Stimulated activated CD8-positive, alpha-beta memory T cell treated with anti-CD3 and anti-CD28 coated beads, Interleukin-7, amount 100 ng/mL, for 48 hours (primary cell): ENCODE results near the gene SCGB1C2.

Experiments used
- DNase-seq, 2 donors: peaks; one replicate each; pipeline ENCODE4 v3.0.0-alpha.2; 2020; ENCODE audit warnings: low read depth in 1 of 2; ENCODE audit errors: extremely low read depth in 1 of 2

SCGB1C2 gene

DNA sequence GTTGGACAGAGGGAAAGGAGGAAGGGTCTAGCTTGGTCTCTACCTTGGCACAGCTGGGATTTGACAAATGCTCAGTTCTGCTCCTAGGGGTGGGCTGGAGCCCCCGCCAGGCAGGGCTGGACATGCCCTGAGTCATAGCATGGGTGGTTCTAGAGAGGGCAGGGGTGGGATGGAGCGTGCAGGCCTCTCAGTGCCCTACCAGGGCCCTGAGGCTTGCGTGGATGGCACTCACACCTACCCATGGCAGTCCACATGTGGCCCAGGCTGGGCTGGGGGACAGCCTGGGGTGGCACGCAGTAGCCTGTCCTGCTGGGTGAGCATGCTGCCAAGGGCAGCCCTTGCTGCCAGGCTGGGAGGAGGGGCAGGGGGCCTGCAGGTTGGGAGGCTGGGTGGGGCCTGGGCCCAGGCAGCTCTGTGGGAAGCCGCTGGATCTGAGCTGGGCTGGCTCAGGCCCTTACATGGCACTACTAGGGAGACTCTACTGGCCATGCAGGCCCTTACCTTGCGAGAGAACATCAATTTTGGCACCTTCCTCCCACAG, 32.8 kb downstream of the SCGB1C2 start:
- DNase-seq: no peak

DNA sequence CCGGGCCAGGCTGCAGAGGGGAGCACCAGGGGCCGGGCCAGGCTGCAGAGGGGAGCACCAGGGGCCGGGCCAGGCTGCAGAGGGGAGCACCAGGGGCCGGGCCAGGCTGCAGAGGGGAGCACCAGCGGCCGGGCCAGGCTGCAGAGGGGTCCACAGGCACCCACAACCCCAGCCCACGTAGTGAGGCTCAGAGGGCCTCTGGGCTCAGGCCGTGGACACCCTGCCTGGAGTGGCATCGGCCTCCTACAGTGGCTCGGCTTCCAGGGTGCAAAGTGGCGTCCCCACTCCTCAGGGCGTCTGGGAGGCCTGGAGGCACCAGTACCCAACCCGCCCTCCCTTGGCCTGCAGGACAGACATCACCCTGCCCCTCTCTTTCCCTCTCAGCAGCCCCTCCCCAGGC, 34.5 kb downstream of the SCGB1C2 start:
- no peak for DNase-seq

DNA sequence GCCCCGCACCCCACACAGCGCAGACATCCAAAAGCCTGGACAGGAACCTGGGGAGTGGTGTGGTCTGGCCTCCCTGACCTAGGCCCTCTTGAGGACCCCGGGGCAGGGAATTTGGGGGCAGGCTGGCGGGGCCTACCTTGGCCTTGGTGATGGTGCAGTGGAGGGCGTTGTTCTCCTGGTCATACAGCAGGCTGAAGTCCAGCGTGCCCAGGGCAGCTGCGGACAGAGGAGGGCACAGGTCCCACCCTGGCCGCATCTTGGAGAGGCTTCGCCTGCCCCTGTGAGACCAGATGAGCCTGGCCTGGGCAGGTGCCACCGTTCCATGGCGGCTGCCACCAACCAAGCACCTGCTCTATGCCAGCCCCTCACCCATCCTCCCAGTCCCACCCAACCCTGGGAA, 35.0 kb downstream of the SCGB1C2 start:
- DNase-seq: no peak

DNA sequence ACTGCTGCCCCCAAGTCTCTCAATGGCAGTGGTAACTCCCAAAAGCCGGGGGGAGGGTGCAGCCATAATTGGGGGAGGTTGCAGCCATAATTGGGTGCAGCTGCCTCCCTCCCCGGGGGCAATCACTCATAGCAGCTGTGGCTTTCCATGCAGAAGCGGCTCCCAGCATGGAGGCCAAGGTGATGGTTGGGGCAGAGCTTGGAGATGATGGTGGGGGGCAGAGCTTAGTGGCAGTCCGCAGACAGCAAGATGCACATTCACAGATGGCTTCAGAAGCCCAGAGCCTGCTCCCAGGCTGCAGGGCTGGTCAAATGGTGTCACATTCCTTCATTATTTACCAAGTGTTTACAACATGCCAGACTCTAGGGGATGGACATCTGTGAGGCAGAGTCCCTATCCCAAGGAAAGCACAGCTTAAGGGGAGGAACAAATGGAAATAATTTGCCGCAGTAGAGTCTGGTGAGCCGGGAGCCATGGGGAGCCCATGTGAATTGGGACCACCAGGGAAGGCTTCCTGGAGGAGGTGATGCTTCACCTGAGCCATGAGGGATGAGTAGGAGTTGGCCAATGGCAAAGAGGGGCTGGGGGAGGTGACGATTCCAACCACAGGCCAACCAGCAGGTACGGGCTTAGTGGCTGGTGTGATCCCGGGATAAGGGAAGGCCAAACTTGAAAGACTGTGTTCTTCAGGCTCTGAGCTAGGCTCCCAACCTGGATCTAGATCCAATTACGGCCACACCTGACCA, 36.0 kb downstream of the SCGB1C2 start:
- no peak for DNase-seq

DNA sequence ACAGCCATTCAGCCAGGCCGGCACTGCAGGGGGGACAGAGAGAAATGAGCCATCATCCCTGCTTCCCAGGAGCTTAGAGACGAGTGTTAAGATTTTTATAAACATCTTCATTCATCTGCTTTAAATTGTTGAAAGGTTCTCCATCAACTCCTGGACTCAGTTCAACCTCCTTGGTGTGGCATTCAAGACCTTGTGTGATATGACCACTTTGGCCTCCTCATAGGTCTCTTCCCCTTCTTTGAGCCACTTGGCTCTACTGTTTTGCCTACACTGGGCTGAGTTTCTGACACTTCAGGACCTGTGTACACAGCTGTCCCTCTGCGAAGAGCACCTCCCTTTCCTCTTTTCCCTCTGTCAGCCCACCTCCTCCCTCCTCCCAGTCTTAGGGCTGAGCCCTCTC, 39.8 kb downstream of the SCGB1C2 start:
- no peak for DNase-seq

DNA sequence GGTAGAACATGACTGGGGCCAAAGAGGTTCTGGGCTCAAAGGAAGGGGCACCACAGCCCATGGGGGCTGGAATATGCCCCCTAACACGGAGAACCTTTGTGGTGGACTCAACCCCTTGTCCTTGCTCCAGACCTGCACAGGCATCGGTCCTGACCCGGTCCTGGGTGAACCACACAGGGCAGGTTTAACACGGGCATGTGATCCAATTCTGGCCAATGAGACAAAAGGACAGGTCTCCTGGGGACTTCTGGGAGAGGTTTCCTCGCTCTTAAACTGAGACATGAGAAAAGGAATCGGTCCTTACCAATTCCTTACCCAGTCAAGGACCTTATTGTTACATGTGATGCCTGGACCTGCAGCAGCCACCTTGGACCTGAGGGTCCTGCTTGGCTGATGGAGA, 40.4 kb downstream of the SCGB1C2 start:
- no peak for DNase-seq

DNA sequence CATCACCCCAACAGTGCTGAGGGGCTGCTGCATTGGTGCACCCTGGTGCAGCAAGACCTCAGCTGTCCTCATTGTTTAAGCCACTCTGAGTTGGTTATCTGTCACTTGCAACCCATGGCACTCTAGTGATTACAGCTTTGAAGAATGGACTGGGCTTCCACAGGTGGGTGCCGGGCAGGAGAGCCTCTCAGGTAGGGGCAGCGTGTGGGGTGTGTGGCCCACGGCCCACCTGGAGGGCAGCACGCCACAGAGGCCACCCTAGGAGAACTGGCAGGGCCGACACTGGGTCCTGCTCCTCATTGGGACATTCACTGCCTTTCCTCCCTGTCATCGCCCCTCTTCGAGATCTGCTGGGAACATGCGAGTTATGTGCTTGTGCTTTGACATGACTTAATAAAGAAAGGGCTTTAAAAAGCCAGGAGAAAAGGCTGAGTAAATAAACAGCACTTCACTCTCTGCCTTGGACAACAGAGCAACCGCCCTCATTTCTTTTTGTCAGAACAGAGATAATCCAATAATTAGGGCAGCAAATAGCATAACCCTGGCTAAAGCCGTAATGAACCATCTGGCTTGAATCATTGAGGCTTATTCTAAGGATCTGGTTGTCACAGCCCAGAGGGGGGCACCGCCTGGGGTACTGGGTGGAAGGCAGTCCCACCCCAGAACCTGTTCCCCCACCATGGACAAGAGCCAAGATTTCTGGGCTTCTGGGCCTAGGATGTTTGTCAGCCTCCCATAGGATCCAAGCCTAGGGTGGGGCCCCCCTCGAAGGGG, 41.1 kb downstream of the SCGB1C2 start:
- no peak for DNase-seq

DNA sequence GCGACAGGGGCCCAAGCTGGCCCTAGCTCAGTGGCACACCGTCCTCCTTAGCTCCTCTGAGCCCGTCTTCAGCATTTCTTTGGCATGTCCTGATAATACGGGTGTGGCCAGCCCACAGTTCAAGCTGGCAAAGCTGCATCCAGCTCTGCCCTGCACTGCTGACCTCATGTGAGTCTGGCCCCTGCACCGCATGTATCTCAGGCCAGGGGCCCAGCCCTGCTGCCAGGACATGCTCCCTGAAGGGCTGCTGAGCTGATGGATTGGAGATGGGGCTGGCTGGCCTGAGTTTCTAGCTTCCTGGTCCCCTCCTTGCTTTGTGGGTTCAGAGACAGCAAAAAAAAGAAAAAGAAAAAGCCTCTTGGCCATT, 41.7 kb downstream of the SCGB1C2 start:
- DNase-seq: no peak

DNA sequence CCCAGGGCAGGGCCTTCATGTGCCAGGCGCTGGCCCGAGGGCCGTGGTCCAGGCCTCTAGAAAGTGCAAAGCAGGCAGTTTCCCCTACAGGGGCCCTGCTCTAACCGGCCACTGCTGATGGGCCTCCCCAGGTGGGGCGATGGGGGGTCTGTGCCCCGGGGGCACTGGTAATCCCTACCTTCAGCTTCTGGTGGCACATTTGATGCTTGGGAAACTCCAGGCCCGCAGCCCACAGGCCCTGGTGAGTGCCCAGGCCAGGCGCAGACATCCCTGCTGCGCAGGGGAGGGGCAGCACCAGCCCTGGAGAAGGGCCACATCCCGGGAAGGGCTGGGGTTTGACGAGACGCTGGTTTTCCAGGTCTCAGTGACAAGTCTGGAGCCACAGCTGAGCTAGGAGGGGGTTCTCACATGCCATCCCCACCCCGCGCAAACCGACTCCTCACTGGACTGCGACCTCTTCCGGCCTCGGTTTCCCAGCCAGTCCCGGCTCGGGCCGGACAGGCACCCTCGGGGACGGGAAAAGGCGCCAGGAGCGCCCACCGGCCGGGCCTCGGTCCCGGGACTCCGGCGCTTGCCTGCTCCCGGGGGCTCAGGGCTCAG, 42.5 kb downstream of the SCGB1C2 start:
- DNase-seq: no peak

DNA sequence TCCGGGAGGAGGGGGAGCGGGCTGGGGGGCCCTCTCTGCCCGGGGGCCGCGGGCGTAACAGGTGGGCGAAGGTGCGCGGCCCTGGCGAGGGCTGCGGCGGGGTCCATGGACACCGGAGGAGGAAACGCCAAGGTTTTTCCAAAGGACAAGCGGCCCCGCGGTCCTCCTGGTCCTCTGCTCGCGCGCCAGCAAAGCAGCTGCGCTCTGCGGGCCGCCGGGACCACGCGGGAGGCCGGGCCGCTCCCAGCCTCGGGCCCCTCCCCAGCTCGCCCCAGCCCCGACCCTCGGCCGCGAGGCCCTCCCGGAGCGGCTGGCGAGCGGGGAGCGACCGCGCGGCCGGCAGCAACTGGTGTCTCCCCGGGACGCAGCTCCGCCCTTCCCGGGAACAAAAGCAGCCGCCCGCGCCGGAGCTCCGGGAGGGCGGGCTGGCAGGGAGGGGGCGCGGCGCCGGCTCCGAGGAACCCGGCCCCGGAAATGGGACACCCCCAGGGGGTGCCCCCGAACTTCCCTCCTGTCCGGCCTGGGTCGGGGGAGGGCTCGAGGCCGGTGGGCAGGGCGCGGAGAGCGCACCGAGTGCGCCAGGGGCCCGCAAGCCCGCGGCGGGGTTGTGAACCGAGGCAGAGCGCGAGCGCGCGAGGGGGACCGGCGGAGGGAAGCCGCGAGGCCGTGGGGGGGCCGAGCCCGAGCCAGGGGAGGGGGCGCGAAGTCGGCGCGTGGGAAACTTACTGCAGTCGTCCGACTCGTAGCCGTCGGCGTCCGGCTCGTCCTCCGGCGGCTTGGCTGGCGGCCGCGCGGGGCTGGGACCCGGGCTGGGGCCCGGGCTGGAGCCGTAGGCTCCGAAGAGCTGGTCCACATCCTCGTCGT, 43.2 kb downstream of the SCGB1C2 start:
- no peak for DNase-seq

DNA sequence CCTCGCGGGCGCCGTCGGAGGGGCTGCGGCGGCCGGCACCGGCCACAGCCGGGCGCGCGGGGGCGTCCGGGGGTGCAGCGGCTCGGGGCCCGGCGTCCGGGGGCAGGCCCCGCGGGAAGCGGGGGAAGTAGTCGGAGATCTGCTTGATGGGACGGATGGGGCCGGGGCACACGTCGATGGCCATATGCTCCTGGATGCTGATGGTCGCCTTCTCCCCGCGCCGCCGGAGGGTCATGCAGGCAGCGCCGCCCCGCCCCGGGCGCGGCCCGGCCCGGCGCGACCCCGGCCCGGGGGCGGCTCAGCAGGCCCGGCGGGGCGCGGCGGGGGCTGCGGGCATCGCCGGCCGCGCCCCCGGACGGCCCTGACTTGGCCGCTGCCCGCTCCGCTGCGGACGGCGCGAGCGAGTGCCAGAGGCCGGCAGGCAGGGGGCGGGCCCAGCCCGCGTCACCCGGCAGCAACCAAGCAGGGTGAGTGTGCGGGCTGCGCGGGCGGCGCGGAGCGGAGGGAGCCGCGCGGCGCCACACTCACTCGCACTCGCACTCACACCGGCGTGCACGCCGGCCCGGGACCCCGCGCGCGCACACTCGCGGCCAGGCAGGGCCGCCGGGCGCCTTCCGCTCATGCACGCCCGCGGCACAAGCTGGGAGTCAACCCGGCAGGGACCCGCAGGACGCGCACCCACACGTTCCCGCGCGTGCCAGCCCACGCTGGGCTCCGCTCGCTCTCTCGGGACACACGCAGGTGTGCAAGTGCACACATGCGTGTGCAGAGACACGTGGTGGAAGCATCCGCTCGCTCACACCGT, 44.1 kb downstream of the SCGB1C2 start, which contains the start of gene DOC2B:
TSS of gene DOC2B (minus strand) at position 406 of the 805 bp plus-strand sequence. CDS start at position 235, 171 bp downstream.
- DNase-seq: peak in 1 of 2 donors; percentile 5

DNA sequence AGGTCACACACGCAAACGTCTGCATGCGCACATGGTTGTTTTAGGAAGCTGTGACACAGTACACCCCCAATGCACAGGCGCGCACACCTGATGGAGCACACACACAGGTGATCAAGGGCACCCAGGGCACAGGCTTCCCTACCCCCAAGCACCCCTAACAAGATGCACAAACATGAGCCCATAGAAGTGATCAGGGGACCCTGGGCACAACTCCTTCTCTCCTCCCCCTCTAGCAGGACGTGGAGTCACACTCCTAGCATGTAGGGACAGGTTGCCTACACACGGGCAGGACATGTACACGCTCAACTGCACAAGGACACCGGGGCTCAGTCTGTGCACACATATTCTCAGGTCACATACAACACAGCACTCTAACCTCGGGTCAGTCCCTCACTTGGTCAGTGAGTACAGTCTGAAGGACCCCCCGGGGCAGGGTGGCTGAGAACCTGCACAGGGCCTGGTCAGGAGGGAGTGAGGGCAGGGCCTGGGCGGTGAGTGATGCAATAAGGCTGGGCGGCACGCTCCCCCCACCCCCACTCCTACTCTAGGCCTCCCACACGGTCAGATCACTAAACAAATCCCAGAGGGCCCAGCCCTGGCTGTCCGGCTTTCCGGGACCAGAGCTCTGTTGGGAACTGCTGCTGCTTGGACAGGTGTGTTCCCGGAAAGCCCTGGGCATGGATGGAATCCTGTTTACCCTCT, 44.8 kb downstream of the SCGB1C2 start:
- no peak for DNase-seq

DNA sequence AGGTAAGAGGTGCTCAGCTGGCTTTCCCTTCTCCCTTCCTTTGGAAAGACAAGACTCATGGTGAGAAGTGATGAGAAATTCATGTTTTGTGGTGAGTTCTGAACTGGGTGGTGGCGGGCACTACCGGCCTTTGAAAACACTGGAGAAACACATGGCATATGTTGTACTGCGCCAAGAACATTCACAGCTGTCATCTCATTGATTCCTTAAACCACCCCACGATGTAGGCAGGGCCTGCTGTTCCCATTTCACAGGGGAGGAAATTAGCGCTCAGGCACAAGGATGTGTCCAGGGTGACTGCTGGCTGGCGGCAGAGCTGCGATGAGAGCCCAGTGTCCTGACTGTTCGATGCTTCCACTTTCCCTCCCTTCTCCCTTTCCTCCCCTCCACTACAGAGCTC, 45.7 kb downstream of the SCGB1C2 start:
- DNase-seq: no peak

DNA sequence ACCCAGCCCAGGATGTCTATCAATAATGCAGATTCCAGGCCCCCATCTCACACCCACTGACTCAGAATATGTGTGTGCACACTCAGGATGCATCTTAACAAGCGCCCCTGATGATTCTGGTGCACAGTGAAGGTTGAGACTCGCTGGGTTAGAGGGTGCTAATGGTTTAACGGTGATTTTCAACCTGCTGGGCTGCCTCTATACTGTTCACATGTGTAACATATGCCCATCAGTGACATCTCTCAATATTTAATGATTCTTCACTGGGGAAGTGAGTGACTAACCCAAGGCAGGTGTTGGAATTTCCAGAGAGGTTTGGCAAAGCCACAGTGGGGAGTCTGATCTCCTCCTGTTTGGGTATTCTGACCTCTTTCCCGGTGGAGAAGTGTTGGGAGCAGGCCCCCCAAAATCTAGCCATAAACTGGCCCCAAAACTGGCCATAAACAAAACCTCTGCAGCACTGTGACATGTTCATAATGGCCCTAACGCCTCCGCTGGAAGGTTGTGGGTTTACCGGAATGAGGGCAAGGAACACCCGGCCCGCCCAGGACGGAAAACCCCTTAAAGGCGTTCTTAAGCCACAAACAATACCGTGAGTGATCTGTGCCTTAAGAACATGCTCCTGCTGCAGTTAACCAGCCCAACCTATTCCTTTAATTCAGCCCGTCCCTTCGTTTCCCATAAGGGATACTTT, 48.2 kb downstream of the SCGB1C2 start:
- DNase-seq: peak; percentile 6 to 24

DNA sequence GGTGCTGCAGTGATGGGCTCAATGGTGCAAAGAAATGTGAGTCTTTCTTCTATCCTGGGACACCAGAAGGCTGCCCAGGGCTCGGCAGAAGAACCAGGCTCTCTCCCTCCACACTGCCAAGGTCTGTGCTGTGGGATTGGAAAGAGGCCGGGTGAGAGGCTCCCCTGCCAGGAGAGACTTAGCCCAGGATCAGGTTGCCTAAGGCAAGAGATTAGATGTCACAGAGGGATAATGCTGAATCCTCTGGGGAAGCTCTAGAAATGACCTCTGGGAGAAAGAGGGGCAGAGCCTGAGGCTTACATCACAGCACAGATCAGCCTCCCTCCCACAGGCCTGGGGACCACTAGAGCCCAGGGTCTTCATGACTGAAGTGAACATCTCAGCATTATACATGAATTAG, 49.8 kb downstream of the SCGB1C2 start:
- no peak for DNase-seq
